T47D (cell line): ENCODE measurements around the gene GLRX.
A peak's percentile ranks its signal among the peaks of the same experiment; 100 is the strongest.

Experiments
- DNase-seq, 2 experiments: peaks; one replicate each; pipeline versions ENCODE4 v3.0.0 to v3.0.0-alpha.2; 2011 to 2012; ENCODE audit warnings: low read depth in 1 of 2, low spot score in 1 of 2
- JUND ChIP-seq: IDR thresholded peaks from 2 replicates; pipeline ENCODE4 v1.6.1; 2012; ENCODE audit warnings: low read depth
- in situ Hi-C: cut with HindIII; loops from 2 replicates; pipeline ENCODE4 v1.10.0; 2016; ENCODE audit warnings: low sequenced_read_pairs, low pct_unique_long_range_greater_than_20kb

GLRX gene

GRCh38 chr5:95808013-95808685, 14.4 kb downstream of the GLRX start:
- no peak for TF ChIP-seq JUND
- in situ Hi-C loops, result no loop called here
- DNase-seq, result no peak

GRCh38 chr5:95806687-95807086, 15.8 kb downstream of the GLRX start:
- TF ChIP-seq JUND, result no peak
- in situ Hi-C loops, result no loop called here

DNA sequence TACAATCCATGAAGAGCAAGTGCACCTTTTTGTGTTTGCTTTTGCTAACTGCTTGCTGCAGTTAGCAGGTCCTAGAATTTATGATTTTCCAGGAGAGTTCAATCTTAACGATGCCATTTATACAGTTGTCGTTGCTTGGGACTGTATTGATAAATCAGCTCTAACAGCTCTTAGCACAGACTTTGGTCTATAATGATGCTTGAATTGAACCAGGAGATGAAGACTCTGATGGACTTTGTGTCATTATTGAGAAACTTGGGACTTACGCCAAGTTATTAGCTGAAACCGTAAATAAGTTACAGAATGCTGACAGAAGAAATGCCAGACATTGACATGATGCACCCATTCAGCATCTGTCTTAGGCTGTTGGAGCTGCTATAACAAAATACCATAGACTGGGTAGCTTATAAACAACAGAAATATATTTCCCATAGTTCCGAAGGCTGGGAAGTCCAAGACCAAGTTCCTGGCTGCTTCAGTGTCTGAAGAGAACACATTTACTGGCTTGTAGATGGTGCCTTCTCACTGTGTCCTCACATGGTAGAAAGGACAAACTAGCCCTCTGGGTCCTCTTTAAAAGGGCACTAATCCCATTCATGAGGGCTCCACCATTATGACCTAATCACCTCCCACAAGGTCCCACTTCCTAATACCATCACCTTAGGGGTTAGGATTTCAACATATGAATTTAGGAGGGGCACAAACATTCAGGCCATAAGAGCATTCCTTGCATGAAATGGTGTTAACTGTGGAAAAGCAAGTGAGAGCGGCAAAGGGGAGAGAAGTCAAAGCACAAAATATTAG, 17.6 kb downstream of the GLRX start:
- in situ Hi-C loops, result no loop called here
- TF ChIP-seq JUND, result no peak
- no peak for DNase-seq

More at GRCh38 chr5:95806687-95807086, 15.8 kb downstream of the GLRX start:
- DNase-seq, result no peak

- TF ChIP-seq JUND, result no peak
- in situ Hi-C loops, result no loop called here
- no peak for DNase-seq
Measured at GRCh38 chr5:95803271-95804148, 19.0 kb downstream of the GLRX start.

GRCh38 chr5:95801961-95802360, 20.6 kb downstream of the GLRX start:
- TF ChIP-seq JUND, result no peak
- in situ Hi-C loops, result no loop called here
- no peak for DNase-seq

DNA sequence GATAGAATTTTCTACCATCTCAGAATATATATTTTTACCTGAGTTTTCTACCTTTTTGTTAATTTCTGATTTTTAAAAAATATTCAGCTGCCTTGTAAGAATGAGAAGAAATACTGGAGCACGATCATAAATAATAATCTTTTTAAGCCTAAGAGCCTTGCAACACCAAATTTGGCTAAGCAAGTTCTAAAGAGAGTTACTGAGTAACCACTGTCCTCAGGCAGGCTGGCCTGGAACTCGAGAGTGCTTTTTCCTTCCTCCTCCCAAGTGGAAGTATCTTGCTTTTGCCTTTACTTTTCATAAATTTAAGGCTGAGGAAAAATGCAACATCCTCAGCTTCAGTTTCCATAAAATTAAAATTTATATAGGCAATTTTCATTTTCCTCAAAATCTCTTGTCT, 21.0 kb downstream of the GLRX start:
- no peak for DNase-seq
- in situ Hi-C loops, result no loop called here
- TF ChIP-seq JUND, result no peak

DNA sequence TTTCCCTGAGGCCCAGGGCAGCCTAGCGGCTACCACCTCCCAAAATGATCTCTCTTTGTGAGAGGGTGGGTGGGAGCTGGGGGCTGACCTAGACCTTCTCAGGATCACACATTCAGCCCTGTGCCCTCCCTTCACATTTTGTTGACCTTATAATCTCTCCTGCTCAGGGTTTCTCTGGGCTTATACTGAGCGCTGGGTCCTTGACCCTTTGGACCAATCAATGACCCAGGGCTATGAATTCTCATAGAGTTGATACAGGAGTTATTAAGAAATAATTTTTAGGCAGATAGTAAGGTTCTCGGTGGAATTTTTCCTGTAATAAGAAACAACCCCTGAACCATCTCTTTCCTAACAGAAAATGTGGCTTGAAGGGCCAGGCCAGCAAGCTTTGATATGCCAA, 22.0 kb downstream of the GLRX start:
- in situ Hi-C loops, result no loop called here

DNA sequence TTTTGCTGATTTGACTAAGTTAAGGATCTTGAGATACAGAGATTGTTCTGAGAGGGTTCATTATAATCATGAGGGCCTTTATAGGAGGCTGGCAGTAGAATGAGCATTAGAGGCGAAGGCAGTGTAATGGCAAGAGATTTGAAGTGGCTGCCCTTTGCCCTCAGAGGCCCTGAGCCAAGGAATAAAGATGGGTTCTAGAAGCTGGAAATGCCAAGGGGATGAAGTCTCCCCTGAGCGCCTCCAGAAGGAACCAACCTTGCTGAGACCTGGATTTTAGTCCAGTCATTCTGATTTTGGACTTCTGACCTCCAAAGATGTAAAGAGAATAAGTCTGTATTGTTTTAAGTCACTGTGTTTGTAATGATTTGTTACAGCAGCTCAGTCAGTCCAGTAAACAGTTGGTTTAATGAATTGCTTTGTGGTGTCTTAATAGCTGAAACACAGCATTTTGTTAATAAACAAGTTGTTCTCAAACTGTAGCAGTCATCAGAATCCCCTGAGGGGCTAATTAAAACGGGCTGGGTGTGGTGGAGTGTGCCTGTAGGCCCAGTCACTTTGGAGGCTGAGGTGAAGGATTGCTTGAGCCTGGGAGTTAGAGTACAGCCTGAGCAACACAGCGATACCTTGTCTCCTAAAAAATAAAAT, 23.2 kb downstream of the GLRX start:
- in situ Hi-C loops, result no loop called here
- TF ChIP-seq JUND, result no peak
- no peak for DNase-seq

More for the DNA sequence above, 22.0 kb downstream of the GLRX start:
- DNase-seq, result no peak
- no peak for TF ChIP-seq JUND

- DNase-seq, result no peak
- in situ Hi-C loops, result no loop called here
- no peak for TF ChIP-seq JUND
Measured at GRCh38 chr5:95798545-95798944, 24.0 kb downstream of the GLRX start.

DNA sequence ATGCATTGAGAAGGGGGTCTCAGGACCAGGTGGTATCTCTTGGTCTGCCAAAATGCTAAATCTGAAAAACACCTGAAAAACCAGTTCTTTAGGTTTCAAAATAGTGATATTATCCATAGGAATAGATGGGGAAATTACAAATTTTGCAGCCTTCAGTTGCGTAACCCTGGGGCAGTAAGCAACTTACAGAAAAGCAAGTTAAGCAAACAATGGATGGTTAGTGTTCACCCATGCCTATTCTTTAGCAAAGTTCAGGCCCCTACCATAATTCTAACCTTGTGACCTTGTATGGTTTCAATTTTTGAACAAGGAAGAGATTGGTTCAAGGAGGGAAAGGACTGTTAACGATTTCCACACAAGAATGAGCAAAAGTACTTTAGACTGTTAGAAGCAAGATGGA, 24.5 kb downstream of the GLRX start:
- no peak for DNase-seq
- TF ChIP-seq JUND, result no peak
- in situ Hi-C loops, result no loop called here

GRCh38 chr5:95797301-95797700, 25.2 kb downstream of the GLRX start:
- no peak for TF ChIP-seq JUND

DNA sequence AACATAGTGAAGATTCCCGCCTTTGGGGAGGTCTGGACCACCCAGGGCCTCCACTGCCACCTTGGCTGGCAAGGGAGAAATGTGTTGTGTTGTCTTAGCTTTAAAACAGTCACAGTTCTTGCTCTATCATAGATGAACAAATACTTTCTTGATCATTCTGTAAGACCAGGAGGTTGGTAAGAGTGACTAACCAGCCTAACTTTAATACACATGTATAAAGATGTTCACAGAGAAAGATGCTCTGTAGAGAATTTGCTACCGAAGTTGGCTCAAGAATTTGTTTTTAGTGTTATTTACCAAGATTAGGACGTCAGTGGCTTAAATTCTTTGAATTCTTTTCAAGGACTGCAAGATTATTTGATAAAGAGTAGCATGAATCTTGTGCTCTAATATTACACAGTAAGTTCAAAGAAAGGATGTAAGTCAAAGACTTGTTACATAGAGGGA, 28.4 kb downstream of the GLRX start:
- in situ Hi-C loops, result no loop called here
- DNase-seq, result peak in 1 of 2 experiments; percentile 36

More at GRCh38 chr5:95797301-95797700, 25.2 kb downstream of the GLRX start:
- in situ Hi-C loops, result no loop called here
- DNase-seq, result no peak

More for the DNA sequence above, 28.4 kb downstream of the GLRX start:
- TF ChIP-seq JUND, result no peak
